Endothelial cell of umbilical vein (primary cell): ENCODE results near the gene CASP5.

Experiments
- FOS ChIP-seq: IDR thresholded peaks from 2 replicates; pipeline ENCODE4 v1.6.1; 2011; ENCODE audit warnings: mild to moderate bottlenecking, low read length, moderate library complexity, borderline replicate concordance; ENCODE audit not compliant: insufficient read depth
- TF ChIP-seq, protein P1 (sequence below): IDR thresholded peaks from 2 replicates; pipeline ENCODE4 v1.6.1; 2011; ENCODE audit not compliant: insufficient read depth, insufficient read length
- TF ChIP-seq, protein P2 (sequence below), 2 donors: IDR thresholded peaks; 1 replicate in 1 of 2; 2 replicates in 1 of 2; pipeline ENCODE4 v1.5.1; 2011; ENCODE audit warnings: low read length in 2 of 2, mild to moderate bottlenecking in 2 of 2, moderate library complexity in 2 of 2, control low read depth in 1 of 2, inconsistent platforms in 1 of 2, low read depth in 1 of 2; ENCODE audit not compliant: insufficient read depth in 1 of 2; ENCODE audit errors: extremely low read depth in 1 of 2

DNA sequence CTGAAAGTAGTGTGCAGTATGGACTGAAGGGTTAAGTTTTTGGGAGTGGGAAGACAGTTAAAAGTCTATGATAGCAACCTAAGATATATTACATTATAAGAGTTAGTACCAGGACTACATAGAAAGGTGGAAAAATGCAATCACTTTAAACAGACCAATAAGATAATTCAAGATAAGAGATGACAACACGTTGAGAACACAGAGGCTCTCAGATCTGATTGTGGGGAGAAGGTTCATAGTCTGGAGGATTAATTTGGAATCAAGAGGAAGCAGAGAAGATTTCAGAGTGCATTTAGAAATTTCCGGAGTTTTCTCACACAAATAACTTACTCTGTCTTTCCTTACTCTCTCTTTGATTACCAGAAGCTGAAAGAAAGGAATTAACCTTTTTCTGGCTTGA is 441 bp downstream of the CASP5 start:
- TF ChIP-seq, protein P1, sequence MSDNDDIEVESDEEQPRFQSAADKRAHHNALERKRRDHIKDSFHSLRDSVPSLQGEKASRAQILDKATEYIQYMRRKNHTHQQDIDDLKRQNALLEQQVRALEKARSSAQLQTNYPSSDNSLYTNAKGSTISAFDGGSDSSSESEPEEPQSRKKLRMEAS = no peak
- TF ChIP-seq FOS = no peak
- TF ChIP-seq, protein P2, sequence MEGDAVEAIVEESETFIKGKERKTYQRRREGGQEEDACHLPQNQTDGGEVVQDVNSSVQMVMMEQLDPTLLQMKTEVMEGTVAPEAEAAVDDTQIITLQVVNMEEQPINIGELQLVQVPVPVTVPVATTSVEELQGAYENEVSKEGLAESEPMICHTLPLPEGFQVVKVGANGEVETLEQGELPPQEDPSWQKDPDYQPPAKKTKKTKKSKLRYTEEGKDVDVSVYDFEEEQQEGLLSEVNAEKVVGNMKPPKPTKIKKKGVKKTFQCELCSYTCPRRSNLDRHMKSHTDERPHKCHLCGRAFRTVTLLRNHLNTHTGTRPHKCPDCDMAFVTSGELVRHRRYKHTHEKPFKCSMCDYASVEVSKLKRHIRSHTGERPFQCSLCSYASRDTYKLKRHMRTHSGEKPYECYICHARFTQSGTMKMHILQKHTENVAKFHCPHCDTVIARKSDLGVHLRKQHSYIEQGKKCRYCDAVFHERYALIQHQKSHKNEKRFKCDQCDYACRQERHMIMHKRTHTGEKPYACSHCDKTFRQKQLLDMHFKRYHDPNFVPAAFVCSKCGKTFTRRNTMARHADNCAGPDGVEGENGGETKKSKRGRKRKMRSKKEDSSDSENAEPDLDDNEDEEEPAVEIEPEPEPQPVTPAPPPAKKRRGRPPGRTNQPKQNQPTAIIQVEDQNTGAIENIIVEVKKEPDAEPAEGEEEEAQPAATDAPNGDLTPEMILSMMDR (IDR thresholded peaks at IDR 0.05; ENCODE audit: extremely low read depth in 1 of 2, insufficient read depth in 1 of 2, low read depth in 1 of 2, low read length in 2 of 2) = no peak
